Measurements from ENCODE around the gene ATP6V0E1. TPM values are rescaled to one million over a fixed set of nuclear protein-coding genes. Genes with fewer than 3 reads are reported as not detected.

ATP6V0E1 gene
- polyA plus RNA-seq (2013, experiment 1 of 4), result 110 TPM
- 114 TPM for polyA plus RNA-seq (2013, experiment 2 of 4)
- polyA plus RNA-seq (2013, experiment 3 of 4), result 74.0 TPM
- 82.9 TPM for polyA plus RNA-seq (2013, experiment 4 of 4)

- Histone ChIP-seq H3K36me3 (ENCODE audit: control insufficient read depth, insufficient read depth, low read length) (no peaks in the 10 kb centered on the region), H3K4me1 (ENCODE audit: control insufficient read depth, insufficient read depth, low read length) (no peaks in the 10 kb centered on the region), H3K27ac (ENCODE audit: insufficient read depth, low read depth, low read length, poor library complexity, severe bottlenecking) (peak within 1 kb of the TSS; percentile 40), H3K27me3 (ENCODE audit: control insufficient read depth, insufficient read depth, low read length, poor library complexity, severe bottlenecking) (no peaks in the 10 kb centered on the region), H3K4me3 (ENCODE audit: insufficient read depth, low read depth, low read length) (peak within 1 kb of the TSS; percentile 96), H3K9me3 (ENCODE audit: control insufficient read depth, low read length) (no peaks in the 10 kb centered on the region)
- 1% methylated on average over 49 of the region's 49 CpGs for WGBS, 2 experiments
These were observed at the start of gene ATP6V0E1 for GRCh38 chr5:172983542-172984243. TSS of gene ATP6V0E1 (plus strand) at chr5:172983771. CDS start at chr5:172983861, 90 bp downstream.

- 93 to 95% methylated on average over 14 of the region's 14 CpGs for WGBS, 2 experiments
- Histone ChIP-seq H3K36me3 (ENCODE audit: control insufficient read depth, insufficient read depth, low read length) (peaks cover 6% of the 10 kb centered on the region), H3K27ac (ENCODE audit: insufficient read depth, low read depth, low read length, poor library complexity, severe bottlenecking) (no peak overlapping the region), H3K4me3 (ENCODE audit: insufficient read depth, low read depth, low read length) (no peak overlapping the region), H3K9me3 (ENCODE audit: control insufficient read depth, low read length) (no peaks in the 10 kb centered on the region), H3K4me1 (ENCODE audit: control insufficient read depth, insufficient read depth, low read length) (no peaks in the 10 kb centered on the region), H3K27me3 (ENCODE audit: control insufficient read depth, insufficient read depth, low read length, poor library complexity, severe bottlenecking) (no peaks in the 10 kb centered on the region)
These were observed 48.5 kb upstream of the ATP6V0E1 start for GRCh38 chr5:172935096-172935495.

GRCh38 chr5:172936401-172936800, 47.2 kb upstream of the ATP6V0E1 start:
- Histone ChIP-seq H3K4me1 (ENCODE audit: control insufficient read depth, insufficient read depth, low read length) (no peaks in the 10 kb centered on the region), H3K27me3 (ENCODE audit: control insufficient read depth, insufficient read depth, low read length, poor library complexity, severe bottlenecking) (no peaks in the 10 kb centered on the region), H3K9me3 (ENCODE audit: control insufficient read depth, low read length) (no peaks in the 10 kb centered on the region), H3K4me3 (ENCODE audit: insufficient read depth, low read depth, low read length) (no peak overlapping the region), H3K36me3 (ENCODE audit: control insufficient read depth, insufficient read depth, low read length) (peaks cover 6% of the 10 kb centered on the region), H3K27ac (ENCODE audit: insufficient read depth, low read depth, low read length, poor library complexity, severe bottlenecking) (no peak overlapping the region)
- 94 to 96% methylated on average over 5 of the region's 5 CpGs for WGBS, 2 experiments

- Histone ChIP-seq H3K4me1 (ENCODE audit: control insufficient read depth, insufficient read depth, low read length) (no peaks in the 10 kb centered on the region), H3K27me3 (ENCODE audit: control insufficient read depth, insufficient read depth, low read length, poor library complexity, severe bottlenecking) (no peaks in the 10 kb centered on the region), H3K4me3 (ENCODE audit: insufficient read depth, low read depth, low read length) (no peak overlapping the region), H3K27ac (ENCODE audit: insufficient read depth, low read depth, low read length, poor library complexity, severe bottlenecking) (peak overlapping the region; percentile 88), H3K9me3 (ENCODE audit: control insufficient read depth, low read length) (no peaks in the 10 kb centered on the region), H3K36me3 (ENCODE audit: control insufficient read depth, insufficient read depth, low read length) (peaks cover 6% of the 10 kb centered on the region)
- 82 to 83% methylated on average over 10 of the region's 10 CpGs for WGBS, 2 experiments
These were observed 44.5 kb upstream of the ATP6V0E1 start for GRCh38 chr5:172939071-172939470.

GRCh38 chr5:172939611-172940267, 43.8 kb upstream of the ATP6V0E1 start:
- H3K27ac ChIP-seq (ENCODE audit: insufficient read depth, low read depth, low read length, poor library complexity, severe bottlenecking), result peak overlapping the region; percentile 88
- no peaks in the 10 kb centered on the region for H3K4me1 ChIP-seq (ENCODE audit: control insufficient read depth, insufficient read depth, low read length)
- H3K9me3 ChIP-seq (ENCODE audit: control insufficient read depth, low read length), result no peaks in the 10 kb centered on the region
- no peaks in the 10 kb centered on the region for H3K27me3 ChIP-seq (ENCODE audit: control insufficient read depth, insufficient read depth, low read length, poor library complexity, severe bottlenecking)
- peaks cover 6% of the 10 kb centered on the region for H3K36me3 ChIP-seq (ENCODE audit: control insufficient read depth, insufficient read depth, low read length)
- no peak overlapping the region for H3K4me3 ChIP-seq (ENCODE audit: insufficient read depth, low read depth, low read length)
- WGBS, 2 experiments, result 87 to 88% methylated on average over 16 of the region's 16 CpGs

- H3K4me3 ChIP-seq (ENCODE audit: insufficient read depth, low read depth, low read length), result no peak overlapping the region
- H3K27ac ChIP-seq (ENCODE audit: insufficient read depth, low read depth, low read length, poor library complexity, severe bottlenecking), result peak overlapping the region; percentile 88
These were observed 43.1 kb upstream of the ATP6V0E1 start for GRCh38 chr5:172940268-172941066.

GRCh38 chr5:172941067-172941516, 42.5 kb upstream of the ATP6V0E1 start:
- H3K27me3 ChIP-seq (ENCODE audit: control insufficient read depth, insufficient read depth, low read length, poor library complexity, severe bottlenecking), result no peaks in the 10 kb centered on the region
- H3K36me3 ChIP-seq (ENCODE audit: control insufficient read depth, insufficient read depth, low read length), result peaks cover 6% of the 10 kb centered on the region
- no peak overlapping the region for H3K27ac ChIP-seq (ENCODE audit: insufficient read depth, low read depth, low read length, poor library complexity, severe bottlenecking)
- H3K4me3 ChIP-seq (ENCODE audit: insufficient read depth, low read depth, low read length), result no peak overlapping the region
- WGBS, 2 experiments, result 85 to 93% methylated on average over 4 of the region's 4 CpGs
- no peaks in the 10 kb centered on the region for H3K9me3 ChIP-seq (ENCODE audit: control insufficient read depth, low read length)
- no peaks in the 10 kb centered on the region for H3K4me1 ChIP-seq (ENCODE audit: control insufficient read depth, insufficient read depth, low read length)

More at GRCh38 chr5:172940268-172941066, 43.1 kb upstream of the ATP6V0E1 start:
- 93 to 94% methylated on average over 15 of the region's 15 CpGs for WGBS, 2 experiments
- no peaks in the 10 kb centered on the region for H3K4me1 ChIP-seq (ENCODE audit: control insufficient read depth, insufficient read depth, low read length)
- no peaks in the 10 kb centered on the region for H3K9me3 ChIP-seq (ENCODE audit: control insufficient read depth, low read length)
- H3K27me3 ChIP-seq (ENCODE audit: control insufficient read depth, insufficient read depth, low read length, poor library complexity, severe bottlenecking), result no peaks in the 10 kb centered on the region
- H3K36me3 ChIP-seq (ENCODE audit: control insufficient read depth, insufficient read depth, low read length), result peaks cover 6% of the 10 kb centered on the region

- H3K36me3 ChIP-seq (ENCODE audit: control insufficient read depth, insufficient read depth, low read length), result peaks cover 6% of the 10 kb centered on the region
- H3K27ac ChIP-seq (ENCODE audit: insufficient read depth, low read depth, low read length, poor library complexity, severe bottlenecking), result no peak overlapping the region
- H3K4me1 ChIP-seq (ENCODE audit: control insufficient read depth, insufficient read depth, low read length), result no peaks in the 10 kb centered on the region
- H3K9me3 ChIP-seq (ENCODE audit: control insufficient read depth, low read length), result no peaks in the 10 kb centered on the region
- no peak overlapping the region for H3K4me3 ChIP-seq (ENCODE audit: insufficient read depth, low read depth, low read length)
- 90% methylated on average over 11 of the region's 11 CpGs for WGBS, 2 experiments
- H3K27me3 ChIP-seq (ENCODE audit: control insufficient read depth, insufficient read depth, low read length, poor library complexity, severe bottlenecking), result no peaks in the 10 kb centered on the region
These were observed 41.0 kb upstream of the ATP6V0E1 start for GRCh38 chr5:172942556-172942955.

- Histone ChIP-seq H3K27ac (ENCODE audit: insufficient read depth, low read depth, low read length, poor library complexity, severe bottlenecking) (no peak overlapping the region), H3K36me3 (ENCODE audit: control insufficient read depth, insufficient read depth, low read length) (no peaks in the 10 kb centered on the region), H3K4me1 (ENCODE audit: control insufficient read depth, insufficient read depth, low read length) (no peaks in the 10 kb centered on the region), H3K4me3 (ENCODE audit: insufficient read depth, low read depth, low read length) (no peak overlapping the region), H3K27me3 (ENCODE audit: control insufficient read depth, insufficient read depth, low read length, poor library complexity, severe bottlenecking) (no peaks in the 10 kb centered on the region), H3K9me3 (ENCODE audit: control insufficient read depth, low read length) (no peaks in the 10 kb centered on the region)
- 68 to 71% methylated on average over 18 of the region's 18 CpGs for WGBS, 2 experiments
These were observed 40.2 kb upstream of the ATP6V0E1 start for GRCh38 chr5:172943283-172943841.
